ENCODE results near the gene CCDC187.

Gene CCDC187

GRCh38 chr9:136314056-136314416, 10.1 kb upstream of the CCDC187 start:
- DNase-seq (ENCODE audit: insufficient read length, low spot score) (no peak), FAIRE-seq (no peak)

GRCh38 chr9:136313111-136314055, 9.5 kb upstream of the CCDC187 start:
- no peak for FAIRE-seq
- DNase-seq (ENCODE audit: insufficient read length, low spot score), result no peak

DNA sequence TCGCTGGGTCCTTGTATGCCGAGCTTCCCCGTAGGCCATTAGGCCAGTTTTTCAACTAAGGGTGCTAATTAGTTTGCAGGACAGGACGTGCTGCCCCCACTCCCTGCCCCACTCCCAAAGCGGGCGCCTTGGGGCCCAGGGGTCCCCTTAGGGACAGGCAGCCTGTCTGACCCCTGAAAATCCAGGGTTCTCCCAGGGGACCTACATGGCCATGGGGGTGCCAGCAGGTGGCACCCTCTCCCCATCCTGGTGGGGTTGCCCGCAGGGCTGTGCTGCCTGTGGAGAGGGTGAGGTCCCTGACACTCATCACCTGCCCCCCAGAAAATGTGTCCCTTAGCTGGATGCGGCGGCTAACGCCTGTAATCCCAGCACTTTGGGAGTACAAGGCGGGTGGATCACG, 8.5 kb upstream of the CCDC187 start:
- DNase-seq (ENCODE audit: insufficient read length, low spot score) (no peak), FAIRE-seq (no peak)

GRCh38 chr9:136312009-136312375, 8.1 kb upstream of the CCDC187 start:
- no peak for DNase-seq (ENCODE audit: insufficient read length, low spot score)
- no peak for FAIRE-seq

DNA sequence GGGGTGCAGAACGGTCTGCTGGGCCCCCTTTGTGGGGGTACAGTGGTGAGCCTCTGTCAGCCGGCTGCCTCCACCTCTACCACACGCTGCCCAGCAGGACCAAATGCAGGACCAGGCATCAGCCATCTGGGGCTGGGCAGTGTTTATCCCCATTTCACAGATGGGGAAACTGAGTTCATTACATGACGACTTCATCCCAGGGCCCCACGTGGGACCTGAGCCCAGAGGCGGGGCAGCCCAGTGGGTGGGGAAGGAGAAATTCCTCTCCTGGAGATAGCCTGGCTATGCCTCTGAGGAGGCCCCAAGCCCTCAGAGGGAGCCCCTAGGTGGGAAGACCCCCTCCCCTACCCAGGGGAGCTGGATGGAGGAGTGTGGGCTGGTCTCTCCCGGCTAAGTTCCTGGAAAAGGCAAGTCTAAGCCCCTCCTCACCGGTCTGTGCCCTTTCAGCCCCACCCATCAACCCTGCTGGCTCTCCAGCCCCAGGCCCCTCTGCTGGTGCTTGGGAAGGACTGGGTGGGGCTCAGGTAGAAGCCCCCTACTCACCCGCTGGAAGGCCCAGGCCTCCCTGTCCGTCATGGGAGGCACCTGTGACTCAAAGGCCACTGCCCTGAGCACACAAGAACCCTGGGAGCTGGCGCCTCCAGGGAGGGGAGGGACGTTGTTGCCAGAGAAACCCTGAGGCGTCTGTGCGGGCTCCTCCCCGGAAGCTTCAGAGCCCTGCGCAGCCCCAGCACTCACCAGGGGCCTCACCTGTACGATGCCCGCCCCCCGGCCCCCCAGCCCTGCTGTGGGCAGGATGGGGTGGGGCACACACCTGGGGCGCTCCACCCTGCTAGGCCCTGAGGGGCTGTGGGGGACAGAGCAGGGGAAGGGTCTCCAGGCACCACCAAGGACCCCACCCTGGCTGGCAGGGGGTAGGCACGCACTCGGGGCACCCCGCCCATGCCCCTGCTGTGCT, 7.4 kb upstream of the CCDC187 start:
- no peak for DNase-seq (ENCODE audit: insufficient read length, low spot score)
- FAIRE-seq, result no peak

GRCh38 chr9:136310273-136311030, 6.6 kb upstream of the CCDC187 start:
- no peak for FAIRE-seq
- DNase-seq (ENCODE audit: insufficient read length, low spot score), result no peak

DNA sequence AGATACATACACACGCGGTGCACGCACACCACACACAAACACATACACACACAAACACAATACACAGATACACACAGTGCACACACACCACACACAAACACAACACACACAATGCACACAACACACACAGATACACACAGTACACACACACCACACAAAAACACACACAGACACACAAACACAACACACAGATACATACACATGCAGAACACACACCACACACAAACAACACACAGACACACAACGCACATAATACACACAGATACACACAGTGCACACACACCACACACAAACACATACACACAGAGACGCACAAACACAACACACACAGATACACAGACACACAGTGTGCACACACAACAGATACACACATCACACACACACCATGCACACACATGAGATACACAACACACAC, 5.9 kb upstream of the CCDC187 start:
- no peak for FAIRE-seq

DNA sequence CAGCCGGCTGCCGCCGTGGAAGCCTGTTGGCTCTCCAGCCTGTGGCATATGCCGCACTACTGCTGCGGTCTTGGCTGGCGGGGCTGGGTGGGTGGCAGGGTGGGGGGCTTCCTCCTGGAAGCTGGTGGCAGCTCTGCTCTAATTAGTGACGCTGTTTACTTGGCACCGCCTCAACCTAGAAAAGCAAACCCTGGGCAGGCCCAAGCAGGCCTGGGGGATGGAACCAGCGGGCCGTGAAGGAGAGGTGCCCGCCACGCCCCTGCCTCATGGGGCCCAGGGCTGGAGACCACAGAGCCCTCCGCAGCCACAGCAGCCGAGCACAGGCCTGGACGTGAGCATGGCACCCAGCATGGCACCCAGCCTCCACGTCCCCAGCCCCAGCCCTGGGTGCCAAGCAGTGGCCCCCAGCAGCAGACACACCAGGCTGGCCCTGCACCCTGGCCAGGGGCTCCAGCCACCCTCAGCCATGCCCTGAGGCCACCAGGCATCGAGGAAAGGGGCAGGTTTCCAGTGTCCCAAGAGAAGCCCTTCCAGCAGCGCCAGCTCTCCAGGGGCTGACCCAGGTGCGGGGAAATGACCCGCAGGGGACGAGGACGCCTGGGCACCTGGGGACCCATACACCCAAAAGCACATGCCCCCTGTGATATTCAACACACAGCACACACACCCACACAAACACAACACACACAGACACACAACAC, 5.4 kb upstream of the CCDC187 start:
- DNase-seq (ENCODE audit: insufficient read length, low spot score), result no peak

More for the DNA sequence above, 5.9 kb upstream of the CCDC187 start:
- DNase-seq (ENCODE audit: insufficient read length, low spot score), result no peak

DNA sequence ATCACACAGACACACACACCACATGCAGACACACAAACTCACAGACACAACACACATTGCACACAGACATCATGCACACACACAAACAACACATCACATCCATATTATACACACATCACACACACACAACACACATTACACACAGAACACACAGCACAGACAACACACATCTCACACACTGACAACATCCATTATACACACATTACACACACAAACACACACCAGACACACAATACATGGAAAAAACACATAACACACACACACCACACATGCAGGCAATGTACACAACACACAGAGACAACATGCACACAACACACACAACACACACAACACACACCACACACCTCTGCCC, 4.8 kb upstream of the CCDC187 start:
- FAIRE-seq, result no peak
- DNase-seq (ENCODE audit: insufficient read length, low spot score), result no peak

More for the DNA sequence above, 5.4 kb upstream of the CCDC187 start:
- no peak for FAIRE-seq

- FAIRE-seq, result no peak
- no peak for DNase-seq (ENCODE audit: insufficient read length, low spot score)
Observed at GRCh38 chr9:136308006-136308701, 4.3 kb upstream of the CCDC187 start.

- FAIRE-seq, result no peak
- no peak for DNase-seq (ENCODE audit: insufficient read length, low spot score)
Observed at GRCh38 chr9:136307215-136307750, 3.4 kb upstream of the CCDC187 start.

GRCh38 chr9:136306211-136307208, 2.6 kb upstream of the CCDC187 start:
- DNase-seq (ENCODE audit: insufficient read length, low spot score) (no peak), FAIRE-seq (no peak)

GRCh38 chr9:136305804-136306203, 1.9 kb upstream of the CCDC187 start:
- FAIRE-seq (no peak), DNase-seq (ENCODE audit: insufficient read length, low spot score) (no peak)

DNA sequence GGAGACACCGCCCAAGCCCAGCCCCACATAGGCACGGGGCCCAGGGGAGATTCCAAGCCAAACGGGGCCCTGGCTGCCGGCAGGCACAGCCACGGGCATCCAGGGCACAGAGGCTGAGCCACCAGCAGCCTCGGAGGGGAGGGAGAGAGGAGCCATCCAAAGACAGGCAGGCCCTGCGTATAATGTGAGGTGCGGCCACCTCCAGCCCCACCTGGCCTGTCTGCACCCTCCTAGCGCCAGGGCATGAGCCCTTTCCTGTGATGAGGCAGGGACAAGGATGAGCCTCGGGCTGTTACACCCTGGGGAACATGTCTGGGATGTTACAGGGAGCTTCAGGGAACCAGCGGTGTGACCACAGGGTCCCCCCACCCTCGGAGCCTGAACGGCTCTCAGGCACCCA, 1.1 kb upstream of the CCDC187 start:
- DNase-seq (ENCODE audit: insufficient read length, low spot score), result no peak
- FAIRE-seq, result no peak

GRCh38 chr9:136304456-136304855, 562 bp upstream of the CCDC187 start:
- no peak for FAIRE-seq

DNA sequence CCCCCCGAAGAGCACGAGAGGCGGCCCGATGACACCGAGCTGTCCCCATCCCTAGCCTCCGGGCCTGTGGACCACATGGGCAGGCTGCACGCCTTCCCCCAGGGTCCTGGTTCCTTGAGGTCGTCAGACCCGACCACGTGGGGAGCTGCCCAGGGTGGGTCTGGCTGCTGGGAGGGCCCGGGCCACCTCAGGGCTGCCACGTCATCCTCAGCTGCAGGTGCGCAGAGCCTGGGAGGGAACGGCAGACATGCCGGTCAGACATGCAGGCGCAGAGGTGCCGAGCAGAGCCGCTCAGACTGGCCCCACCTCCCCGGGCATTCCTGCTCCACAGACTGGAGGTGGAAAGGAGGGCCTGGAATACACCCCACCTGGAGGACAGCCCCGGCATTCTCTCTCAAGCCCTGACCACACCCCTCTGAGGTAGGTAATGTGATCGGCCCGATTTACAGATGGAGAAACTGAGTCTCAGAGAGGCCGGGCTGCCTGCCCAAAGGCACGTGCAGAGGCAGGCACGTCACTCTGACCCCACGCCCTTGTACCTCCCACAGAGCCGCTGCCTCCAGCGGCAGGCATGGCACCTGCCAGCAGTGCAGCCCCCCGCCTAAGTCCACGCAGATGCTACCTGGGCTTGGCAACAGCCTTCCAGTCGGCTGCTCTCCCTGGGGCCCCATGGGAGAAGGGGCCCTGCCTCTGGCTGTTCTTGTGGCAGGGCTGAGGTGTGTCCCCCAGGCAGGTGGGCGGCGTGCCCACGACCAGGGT, 649 bp downstream of the CCDC187 start:
- FAIRE-seq, result no peak
- DNase-seq (ENCODE audit: insufficient read length, low spot score), result no peak

More at GRCh38 chr9:136304456-136304855, 562 bp upstream of the CCDC187 start:
- DNase-seq (ENCODE audit: insufficient read length, low spot score), result no peak

- FAIRE-seq (no peak), DNase-seq (ENCODE audit: insufficient read length, low spot score) (no peak)
Observed at GRCh38 chr9:136302527-136302926, 1.4 kb downstream of the CCDC187 start.
